Endothelial cell of umbilical vein (primary cell): ENCODE results near the gene BUB3.

ENCODE experiments used
- EZH2 ChIP-seq: IDR thresholded peaks from 2 replicates; pipeline ENCODE4 v1.6.1; 2012; ENCODE audit warnings: borderline replicate concordance, low read depth, mild to moderate bottlenecking, moderate library complexity, low read length, inconsistent platforms; ENCODE audit not compliant: severe bottlenecking
- FOS ChIP-seq: IDR thresholded peaks from 2 replicates; pipeline ENCODE4 v1.6.1; 2011; ENCODE audit warnings: mild to moderate bottlenecking, low read length, moderate library complexity, borderline replicate concordance; ENCODE audit not compliant: insufficient read depth
- POLR2A ChIP-seq: IDR thresholded peaks from 2 replicates; pipeline ENCODE4 v1.6.1; 2012; ENCODE audit warnings: low read depth, mild to moderate bottlenecking, control low read depth, low read length
- TF ChIP-seq, protein P1 (sequence below), 2 donors: IDR thresholded peaks; 1 replicate in 1 of 2; 2 replicates in 1 of 2; pipeline ENCODE4 v1.5.1; 2011; ENCODE audit warnings: low read length in 2 of 2, mild to moderate bottlenecking in 2 of 2, moderate library complexity in 2 of 2, control low read depth in 1 of 2, inconsistent platforms in 1 of 2, low read depth in 1 of 2; ENCODE audit not compliant: insufficient read depth in 1 of 2; ENCODE audit errors: extremely low read depth in 1 of 2

DNA sequence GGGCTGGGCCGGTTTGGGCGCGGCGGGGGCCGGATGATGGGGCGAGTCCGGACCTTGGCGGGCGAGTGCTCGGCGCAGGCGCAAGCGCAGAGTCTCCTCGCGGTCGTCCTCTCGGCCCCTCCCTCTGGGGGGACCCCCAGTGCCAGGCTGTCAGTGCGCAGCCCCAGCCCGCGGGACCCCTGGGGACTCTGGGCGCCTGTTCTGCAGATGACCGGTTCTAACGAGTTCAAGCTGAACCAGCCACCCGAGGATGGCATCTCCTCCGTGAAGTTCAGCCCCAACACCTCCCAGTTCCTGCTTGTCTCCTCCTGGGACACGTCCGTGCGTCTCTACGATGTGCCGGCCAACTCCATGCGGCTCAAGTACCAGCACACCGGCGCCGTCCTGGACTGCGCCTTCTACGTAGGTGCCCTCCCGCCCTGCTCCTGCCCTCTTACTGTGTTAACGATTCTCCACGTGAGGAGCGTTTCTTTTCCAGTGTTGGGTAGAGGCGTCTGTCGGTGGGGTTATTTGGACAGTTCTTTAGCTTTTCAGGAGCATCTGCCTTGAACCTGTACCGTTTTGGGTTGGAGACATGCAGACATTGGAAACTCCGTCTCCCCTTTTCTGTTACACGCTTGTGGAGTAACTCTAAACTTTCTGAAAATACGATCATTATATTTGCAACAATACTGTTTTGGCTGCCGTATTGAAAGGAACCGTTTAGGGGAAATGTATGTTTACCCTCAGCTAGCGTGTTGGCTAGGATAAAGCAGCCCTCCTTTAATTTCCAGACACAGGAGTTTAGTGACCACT, 706 bp downstream of the BUB3 start:
- TF ChIP-seq, protein P1, sequence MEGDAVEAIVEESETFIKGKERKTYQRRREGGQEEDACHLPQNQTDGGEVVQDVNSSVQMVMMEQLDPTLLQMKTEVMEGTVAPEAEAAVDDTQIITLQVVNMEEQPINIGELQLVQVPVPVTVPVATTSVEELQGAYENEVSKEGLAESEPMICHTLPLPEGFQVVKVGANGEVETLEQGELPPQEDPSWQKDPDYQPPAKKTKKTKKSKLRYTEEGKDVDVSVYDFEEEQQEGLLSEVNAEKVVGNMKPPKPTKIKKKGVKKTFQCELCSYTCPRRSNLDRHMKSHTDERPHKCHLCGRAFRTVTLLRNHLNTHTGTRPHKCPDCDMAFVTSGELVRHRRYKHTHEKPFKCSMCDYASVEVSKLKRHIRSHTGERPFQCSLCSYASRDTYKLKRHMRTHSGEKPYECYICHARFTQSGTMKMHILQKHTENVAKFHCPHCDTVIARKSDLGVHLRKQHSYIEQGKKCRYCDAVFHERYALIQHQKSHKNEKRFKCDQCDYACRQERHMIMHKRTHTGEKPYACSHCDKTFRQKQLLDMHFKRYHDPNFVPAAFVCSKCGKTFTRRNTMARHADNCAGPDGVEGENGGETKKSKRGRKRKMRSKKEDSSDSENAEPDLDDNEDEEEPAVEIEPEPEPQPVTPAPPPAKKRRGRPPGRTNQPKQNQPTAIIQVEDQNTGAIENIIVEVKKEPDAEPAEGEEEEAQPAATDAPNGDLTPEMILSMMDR (IDR thresholded peaks at IDR 0.05; ENCODE audit: extremely low read depth in 1 of 2, insufficient read depth in 1 of 2, low read depth in 1 of 2, low read length in 2 of 2) = no peak
- TF ChIP-seq POLR2A (no peak), EZH2 (no peak), FOS (no peak)
